K562 (cell line): ENCODE data around the gene PRKAA1. TPM values are rescaled to one million over a fixed set of nuclear protein-coding genes. Genes with fewer than 3 reads are reported as not detected.

Source experiments
- BRCA1 ChIP-seq, 2 experiments: fragments of 450-650 bp in 1 of 2; sonication (generic) in 1 of 2; formaldehyde crosslinking in 1 of 2; IDR thresholded peaks; 2 replicates each; pipeline versions ENCODE4 v1.5.0 to v1.6.1; 2017 to 2020; ENCODE audit warnings: mild to moderate bottlenecking in 1 of 2, missing genetic modification reagents in 1 of 2
- ELK1 ChIP-seq: sonication (generic); formaldehyde crosslinking; IDR thresholded peaks from 2 replicates; pipeline ENCODE4 v1.8.1; 2022; ENCODE audit warnings: missing genetic modification reagents
- EWSR1 ChIP-seq: fragments of 450-650 bp; IDR thresholded peaks from 2 replicates; pipeline ENCODE4 v1.6.1; 2018; ENCODE audit warnings: borderline replicate concordance, mild to moderate bottlenecking, low read depth, moderate library complexity; ENCODE audit not compliant: partially characterized antibody
- GMEB1 ChIP-seq: fragments of 250-450 bp; sonication (Bioruptor Pico); IDR thresholded peaks from 2 replicates; pipeline ENCODE4 v1.4.0; 2020; ENCODE audit warnings: mild to moderate bottlenecking
- KLF16 ChIP-seq: IDR thresholded peaks from 2 replicates; pipeline ENCODE4 v1.6.1; 2016; ENCODE audit warnings: antibody characterized with exemption
- MAFK ChIP-seq: IDR thresholded peaks from 2 replicates; pipeline ENCODE4 v1.6.1; 2011; ENCODE audit warnings: low read length, improper control_type of control experiment
- PCBP2 ChIP-seq: fragments of 200-400 bp; formaldehyde crosslinking; IDR thresholded peaks from 2 replicates; pipeline ENCODE4 v1.6.1; 2018; ENCODE audit warnings: low read length, low read depth, mild to moderate bottlenecking, moderate library complexity; ENCODE audit not compliant: poor library complexity, severe bottlenecking
- RBM25 ChIP-seq: fragments of 200-400 bp; formaldehyde crosslinking; IDR thresholded peaks from 2 replicates; pipeline ENCODE4 v1.6.1; 2018; ENCODE audit warnings: low read length, low read depth, moderate library complexity; ENCODE audit not compliant: severe bottlenecking
- RFX5 ChIP-seq: IDR thresholded peaks from 2 replicates; pipeline ENCODE4 v1.6.1; 2011; ENCODE audit warnings: low read depth, mild to moderate bottlenecking, improper control_type of control experiment, low read length
- SAP30 ChIP-seq: fragments of 200-600 bp; sonication (generic); IDR thresholded peaks from 2 replicates; pipeline ENCODE4 v1.6.1; 2012; ENCODE audit warnings: borderline replicate concordance, low read depth, mild to moderate bottlenecking, moderate library complexity, low read length, control low read depth, inconsistent platforms; ENCODE audit not compliant: insufficient read depth, poor library complexity, severe bottlenecking
- TAF1 ChIP-seq: IDR thresholded peaks from 2 replicates; pipeline ENCODE4 v1.6.1; 2011; ENCODE audit warnings: mild to moderate bottlenecking, low read length, moderate library complexity; ENCODE audit not compliant: insufficient read depth, control insufficient read depth, severe bottlenecking; ENCODE audit errors: extremely low read depth
- TSC22D4 ChIP-seq: fragments of 450-650 bp; IDR thresholded peaks from 2 replicates; pipeline ENCODE4 v1.6.1; 2016; ENCODE audit warnings: missing genetic modification characterization, missing biosample characterization, control low read depth
- ZC3H4 ChIP-seq: sonication (generic); formaldehyde crosslinking; IDR thresholded peaks from 2 replicates; pipeline ENCODE4 v1.9.0; 2021; ENCODE audit warnings: missing genetic modification reagents, borderline replicate concordance
- ZNF174 ChIP-seq: fragments of 250-450 bp; sonication (Bioruptor Pico); IDR thresholded peaks from 2 replicates; pipeline ENCODE4 v1.4.0; 2020; ENCODE audit warnings: mild to moderate bottlenecking
- ZNF274 ChIP-seq: IDR thresholded peaks from 2 replicates; pipeline ENCODE4 v1.6.1; 2011; ENCODE audit warnings: low read depth, mild to moderate bottlenecking, low read length, moderate library complexity, borderline replicate concordance
- ZNF408 ChIP-seq: fragments of 250-450 bp; sonication (Bioruptor Pico); IDR thresholded peaks from 2 replicates; pipeline ENCODE4 v1.4.0; 2020; ENCODE audit warnings: low read depth, mild to moderate bottlenecking, moderate library complexity
- ZNF444 ChIP-seq: fragments of 250-450 bp; sonication (Bioruptor Pico); IDR thresholded peaks from 2 replicates; pipeline ENCODE4 v1.4.0; 2020; ENCODE audit warnings: mild to moderate bottlenecking, moderate library complexity
- ZNF507 ChIP-seq: conservative IDR thresholded peaks from 2 replicates; pipeline ENCODE4 v1.6.1; 2017; ENCODE audit warnings: missing genetic modification characterization, missing compliant biosample characterization
- ZNF512 ChIP-seq: IDR thresholded peaks from 2 replicates; pipeline ENCODE4 v1.6.1; 2016; ENCODE audit warnings: missing genetic modification characterization, missing compliant biosample characterization
- ZNF75A ChIP-seq: fragments of 450-650 bp; formaldehyde crosslinking; IDR thresholded peaks from 2 replicates; pipeline ENCODE4 v1.4.0; 2020; ENCODE audit warnings: mild to moderate bottlenecking
- polyA plus RNA-seq, 8 experiments: library from polyadenylated mRNA; depleted of rRNA in 4 of 8; stranded (reverse) in 5 of 8; unstranded in 3 of 8; fragments of >200 nt; fragmentation: Nextera tagmentation in 2 of 8; fragmentation: Illumina TruSeq in 1 of 8; extraction: Ambion mirVana in 2 of 8; extraction: Trizol in 1 of 8; gene quantifications; 2 replicates each; pipeline versions ENCODE4 v1.2.1 to v1.2.3, GENCODE V29; 2011 to 2014; ENCODE audit warnings: inconsistent platforms in 1 of 8, missing spikeins in 1 of 8
- total RNA-seq, 7 experiments: library from RNA; depleted of rRNA in 6 of 7; stranded (reverse); fragments of >200 nt in 6 of 7; fragmentation: Illumina TruSeq in 2 of 7; extraction: Trizol in 2 of 7; gene quantifications; 2 replicates each; pipeline versions ENCODE4 v1.2.1 to v1.2.3, GENCODE V29; 2011 to 2021; ENCODE audit warnings: low replicate concordance in 1 of 7
- TF ChIP-seq, protein P1 (sequence below): sonication (generic); formaldehyde crosslinking; IDR thresholded peaks from 2 replicates; pipeline ENCODE4 v1.8.0; 2022; ENCODE audit warnings: mild to moderate bottlenecking, missing genetic modification reagents

The PRKAA1 gene
- total and polyA plus RNA-seq, 9 of the 15 experiments (the other 6 are each of a cell fraction or from before 2014, with no cell fraction given) = 24.5 to 84.0 (median 51.4) TPM

- TF ChIP-seq ZC3H4 (CRISPR knock-in tag) (no peak), EWSR1 (no peak), PCBP2 (no peak), ZNF75A (CRISPR knock-in tag) (no peak), SAP30 (no peak), ZNF408 (CRISPR knock-in tag) (no peak), ZNF507 (tag) (no peak), BRCA1 (IDR thresholded peaks at IDR 0.05) (no peak), BRCA1 (CRISPR knock-in tag; IDR thresholded peaks at IDR 0.05) (peak; percentile 92; the same call in 1 of the 2 replicates), ZNF174 (no peak), ZNF274 (no peak), ZNF444 (CRISPR knock-in tag) (no peak), GMEB1 (CRISPR knock-in tag) (peak; percentile 67), MAFK (no peak), ELK1 (no peak), TAF1 (peak; percentile 62), TSC22D4 (tag) (no peak), RFX5 (no peak), RBM25 (no peak), KLF16 (peak; percentile 54; the same call in 1 of the 2 replicates), ZNF512 (tag) (no peak)
- TF ChIP-seq, protein P1, sequence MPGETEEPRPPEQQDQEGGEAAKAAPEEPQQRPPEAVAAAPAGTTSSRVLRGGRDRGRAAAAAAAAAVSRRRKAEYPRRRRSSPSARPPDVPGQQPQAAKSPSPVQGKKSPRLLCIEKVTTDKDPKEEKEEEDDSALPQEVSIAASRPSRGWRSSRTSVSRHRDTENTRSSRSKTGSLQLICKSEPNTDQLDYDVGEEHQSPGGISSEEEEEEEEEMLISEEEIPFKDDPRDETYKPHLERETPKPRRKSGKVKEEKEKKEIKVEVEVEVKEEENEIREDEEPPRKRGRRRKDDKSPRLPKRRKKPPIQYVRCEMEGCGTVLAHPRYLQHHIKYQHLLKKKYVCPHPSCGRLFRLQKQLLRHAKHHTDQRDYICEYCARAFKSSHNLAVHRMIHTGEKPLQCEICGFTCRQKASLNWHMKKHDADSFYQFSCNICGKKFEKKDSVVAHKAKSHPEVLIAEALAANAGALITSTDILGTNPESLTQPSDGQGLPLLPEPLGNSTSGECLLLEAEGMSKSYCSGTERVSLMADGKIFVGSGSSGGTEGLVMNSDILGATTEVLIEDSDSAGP (CRISPR knock-in tag) = peak; percentile 52
These were observed 42.5 kb downstream of the PRKAA1 start, which contains the start of gene TTC33 (continued) for GRCh38 chr5:40755407-40756365.
